GM18511 (cell line): ENCODE results near the gene SZT2.
"Not testable (repeated sequence)": the region's sequence is repeated elsewhere in the genome, so short reads cannot be mapped to it uniquely, and the experiment has no call there.

Experiments
- ATAC-seq: cut with Tn5 transposase; IDR thresholded peaks from one replicate; pipeline ENCODE4 v1.9.1; 2021; ENCODE audit warnings: mild to moderate bottlenecking, moderate library complexity; ENCODE audit not compliant: unreplicated experiment

SZT2 gene

DNA sequence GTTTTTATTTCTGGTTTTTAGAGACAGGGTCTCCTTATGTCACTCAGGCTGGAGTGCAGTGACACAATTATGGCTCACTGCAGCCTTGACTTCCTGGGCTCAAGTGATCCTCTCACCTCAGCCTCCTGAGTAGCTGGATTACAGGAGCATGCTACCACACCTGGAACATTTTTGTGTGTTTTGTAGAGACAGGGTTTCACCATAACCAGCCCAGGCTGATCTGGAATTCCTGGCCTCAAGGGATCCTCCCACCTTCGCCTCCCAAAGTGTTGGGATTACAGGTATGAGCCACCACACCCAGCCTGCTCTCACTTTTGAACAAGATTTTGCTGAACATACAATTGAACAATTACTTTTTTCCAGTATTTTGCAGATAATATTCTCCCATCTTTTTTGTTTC, 88.0 kb downstream of the SZT2 start:
- ATAC-seq, result no peak

DNA sequence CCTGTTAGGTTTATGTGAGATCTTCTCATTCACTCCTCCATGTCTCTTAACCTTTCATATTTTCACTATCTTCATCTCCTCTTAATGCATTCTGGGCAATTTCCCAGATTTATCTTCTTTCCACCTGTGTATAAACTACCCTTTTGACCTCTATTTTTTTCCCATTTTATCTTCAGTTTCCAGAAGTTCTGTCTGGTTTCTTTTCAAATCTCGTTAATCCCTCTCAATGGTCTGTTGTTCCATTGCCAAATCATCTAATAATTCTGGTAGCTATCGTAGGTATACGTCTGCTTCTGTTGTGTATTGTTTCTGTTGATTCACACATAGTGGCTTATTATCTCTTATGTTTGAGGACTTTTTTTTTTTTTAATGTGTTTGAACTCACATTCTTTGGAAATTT, 89.7 kb downstream of the SZT2 start:
- ATAC-seq, result no peak

DNA sequence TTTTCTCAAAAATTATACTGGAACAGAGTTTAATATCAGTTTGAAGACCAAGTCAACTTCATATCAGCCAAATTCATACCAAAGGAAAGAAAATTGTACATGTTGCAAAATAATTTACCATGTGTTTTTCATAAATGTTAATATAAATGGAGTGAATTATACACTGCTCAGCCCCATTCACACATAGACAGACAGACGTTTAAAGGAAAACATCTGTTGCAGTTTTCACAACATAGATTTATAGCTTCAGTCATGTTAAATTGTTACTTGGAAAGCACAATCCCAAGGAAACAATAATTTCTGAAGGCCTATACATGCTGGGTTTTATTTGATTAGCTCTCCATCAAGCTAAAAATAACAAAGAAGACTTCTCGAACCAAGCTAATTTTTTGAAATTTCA, 91.8 kb downstream of the SZT2 start:
- ATAC-seq, result no peak

DNA sequence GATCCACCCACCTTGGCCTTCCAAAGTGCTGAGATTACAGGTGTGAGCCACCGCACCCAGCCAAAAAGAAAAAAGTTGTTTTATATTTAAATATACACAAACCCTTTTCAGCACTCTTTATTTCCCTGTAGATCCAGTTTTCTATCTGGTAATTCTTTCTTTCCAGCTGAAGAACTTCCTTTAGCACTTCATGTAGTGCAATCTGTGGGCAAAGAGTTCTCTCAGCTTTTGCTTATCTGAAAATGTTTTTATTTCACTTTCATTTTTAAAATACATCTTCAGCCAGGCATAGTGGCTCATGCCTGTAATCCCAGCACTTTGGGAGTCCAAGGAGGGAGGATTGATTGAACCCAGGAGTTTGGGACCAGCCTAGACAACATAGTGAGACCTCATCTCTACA, 92.5 kb downstream of the SZT2 start:
- ATAC-seq, result no peak

DNA sequence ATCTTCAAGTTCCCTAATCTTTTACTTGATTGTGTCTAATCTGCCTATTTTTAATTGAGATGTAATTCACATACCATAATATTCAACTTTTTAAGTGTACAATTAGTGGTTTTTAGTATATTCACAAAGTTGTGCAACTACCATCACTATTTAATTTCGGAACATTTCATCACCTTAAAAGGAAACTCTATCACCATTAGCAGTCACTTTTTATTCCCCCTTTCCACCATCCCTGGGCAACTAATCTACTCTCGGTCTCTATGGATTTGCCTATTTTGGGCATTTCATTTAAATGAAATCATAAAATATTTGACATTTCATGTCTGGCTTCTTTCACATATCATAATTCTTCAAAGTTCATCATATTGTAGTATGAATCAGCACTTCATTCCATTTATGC, 94.7 kb downstream of the SZT2 start:
- no peak for ATAC-seq

DNA sequence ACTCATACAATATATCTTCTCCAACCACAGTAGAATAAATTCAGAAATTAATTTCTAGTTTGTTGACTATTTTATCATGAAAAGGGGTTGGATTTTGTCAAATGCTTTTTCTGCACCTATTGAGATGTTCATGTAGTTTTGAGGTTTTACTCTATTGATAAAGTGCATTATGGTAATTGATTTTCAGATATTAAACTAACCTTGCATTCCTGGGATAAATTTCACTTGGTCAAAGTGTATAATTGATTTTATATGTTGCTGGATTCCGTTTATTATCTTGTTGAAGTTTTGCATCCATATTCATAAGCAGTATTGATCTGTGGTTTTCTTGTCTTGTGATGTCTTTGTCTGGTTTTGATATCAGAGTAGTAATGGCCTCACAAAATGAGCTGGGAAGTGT, 98.5 kb downstream of the SZT2 start:
- no peak for ATAC-seq

DNA sequence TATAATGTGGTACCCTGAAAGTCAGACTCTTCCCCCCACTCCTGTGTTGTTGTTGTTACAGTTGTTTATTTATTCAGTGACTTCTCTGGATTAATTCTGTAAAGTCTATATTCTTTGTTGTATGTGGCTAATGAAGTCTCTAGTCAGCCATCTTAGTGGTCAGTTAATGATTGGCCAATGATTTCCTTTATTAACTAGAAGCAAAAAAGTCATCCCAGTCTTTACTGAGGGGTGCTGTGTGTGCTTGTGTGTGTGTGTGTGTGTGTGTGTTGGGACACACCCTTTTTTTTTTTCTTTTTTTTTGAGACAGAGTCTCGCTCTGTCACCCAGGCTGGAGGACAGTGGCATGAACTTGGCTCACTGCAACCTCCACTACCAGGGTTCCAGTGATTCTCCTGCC, 101.4 kb downstream of the SZT2 start:
- no peak for ATAC-seq

DNA sequence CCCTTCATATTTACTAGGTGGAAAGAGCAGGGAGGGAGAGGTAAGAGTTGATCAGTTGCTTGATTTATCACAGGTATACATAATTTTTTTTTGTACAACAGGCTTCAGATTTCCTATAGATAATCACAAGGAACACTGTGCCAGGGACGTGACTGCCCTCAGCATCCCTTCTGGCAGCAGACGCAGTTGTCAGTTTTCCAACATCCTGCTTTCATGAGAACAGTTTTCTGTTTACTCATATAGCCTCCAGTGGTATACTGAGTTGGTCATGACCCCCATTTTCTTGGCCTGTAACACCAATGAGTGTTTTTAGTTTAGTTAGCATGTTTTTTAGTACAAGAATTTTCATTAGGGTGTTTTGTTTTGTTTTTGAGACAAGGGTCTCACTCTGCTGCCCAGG, 103.1 kb downstream of the SZT2 start:
- no peak for ATAC-seq

DNA sequence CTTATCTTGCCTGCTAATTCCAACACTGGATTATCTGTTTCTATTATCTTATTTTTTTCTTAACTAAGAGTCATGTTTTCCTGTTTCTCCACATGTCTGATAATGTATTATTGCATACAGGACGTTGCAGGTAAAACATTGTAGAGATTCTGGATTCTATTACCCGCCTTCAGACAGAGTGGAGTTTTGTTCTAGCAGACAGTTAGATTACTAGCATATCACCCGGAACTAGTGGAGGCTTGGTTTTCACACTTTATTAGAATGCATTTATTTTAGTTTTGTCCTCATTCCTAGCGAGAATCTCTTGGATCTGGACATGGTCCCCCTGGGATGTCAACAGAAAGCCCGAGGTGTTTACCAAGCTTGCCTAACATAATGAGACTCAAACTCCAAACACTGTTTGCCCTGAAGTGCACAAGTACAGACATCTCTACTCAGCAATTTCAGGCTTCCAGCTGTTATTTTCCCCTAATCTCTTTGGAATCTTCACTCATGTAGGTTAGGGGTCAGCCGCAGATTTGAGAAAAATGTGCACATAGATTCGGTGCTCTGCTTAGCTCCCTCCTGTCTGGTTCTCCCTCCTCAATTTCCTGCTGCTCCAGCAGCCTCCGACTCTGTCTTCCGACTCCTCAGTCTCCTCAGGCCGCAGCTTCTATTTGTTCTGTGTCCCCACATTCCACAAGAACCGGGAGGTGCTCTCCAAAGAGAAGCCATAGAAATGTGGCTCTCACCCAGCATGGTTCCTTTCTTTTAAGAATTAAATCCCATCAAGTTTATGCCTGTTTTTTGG, 104.2 kb downstream of the SZT2 start:
- no peak for ATAC-seq

DNA sequence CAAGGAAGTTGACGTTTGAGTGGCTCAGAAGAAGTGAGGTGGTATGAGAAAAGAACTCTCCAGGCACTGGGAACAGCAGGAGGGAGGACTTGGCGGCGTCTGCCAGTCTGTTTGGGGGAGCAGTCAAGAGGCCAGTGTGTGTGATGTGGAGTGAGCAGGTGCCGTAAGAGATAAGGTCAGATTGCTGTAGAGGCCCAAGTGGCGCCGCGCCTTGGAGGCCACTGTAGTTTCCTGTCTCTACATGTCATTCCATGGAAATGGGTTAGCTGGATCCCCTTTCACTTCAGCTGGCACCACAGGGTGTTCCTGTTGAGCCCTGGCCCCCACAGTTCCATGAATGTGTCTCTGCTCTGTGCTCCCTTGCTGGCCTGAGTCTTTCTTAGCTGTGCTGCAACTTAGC, 105.5 kb downstream of the SZT2 start:
- ATAC-seq, result no peak

DNA sequence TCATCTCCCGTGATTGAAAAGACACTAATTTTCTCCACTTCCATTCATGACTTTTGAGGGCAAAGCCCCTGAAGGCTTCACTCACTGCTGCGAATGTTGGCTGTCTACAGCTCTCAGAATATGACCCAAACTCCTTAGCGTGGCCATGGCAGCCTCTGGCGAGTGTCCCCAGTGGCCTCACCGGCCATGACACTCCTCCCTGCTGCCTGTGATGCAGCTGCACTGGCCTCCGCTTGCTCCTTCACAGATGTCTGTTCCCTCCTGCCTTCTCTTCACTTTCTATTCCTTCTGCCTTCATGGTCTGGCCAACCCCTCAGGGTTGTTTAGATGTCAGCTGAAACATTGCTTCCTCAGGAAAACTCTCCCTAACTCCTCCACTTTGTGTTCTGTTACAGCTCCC, 110.2 kb downstream of the SZT2 start:
- ATAC-seq, result no peak

DNA sequence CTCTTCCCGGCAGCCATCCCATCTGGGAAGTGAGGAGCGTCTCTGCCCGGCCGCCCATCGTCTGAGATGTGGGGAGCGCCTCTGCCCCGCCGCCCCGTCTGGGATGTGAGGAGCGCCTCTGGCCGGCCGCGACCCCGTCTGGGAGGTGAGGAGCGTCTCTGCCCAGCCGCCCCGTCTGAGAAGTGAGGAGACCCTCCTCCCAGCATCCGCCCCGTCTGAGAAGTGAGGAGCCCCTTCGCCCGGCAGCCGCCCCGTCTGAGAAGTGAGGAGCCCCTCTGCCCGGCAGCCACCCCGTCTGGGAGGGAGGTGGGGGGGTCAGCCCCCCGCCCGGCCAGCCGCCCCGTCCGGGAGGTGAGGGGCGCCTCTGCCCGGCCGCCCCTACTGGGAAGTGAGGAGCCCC, 112.1 kb downstream of the SZT2 start:
- not testable (repeated sequence) for ATAC-seq

DNA sequence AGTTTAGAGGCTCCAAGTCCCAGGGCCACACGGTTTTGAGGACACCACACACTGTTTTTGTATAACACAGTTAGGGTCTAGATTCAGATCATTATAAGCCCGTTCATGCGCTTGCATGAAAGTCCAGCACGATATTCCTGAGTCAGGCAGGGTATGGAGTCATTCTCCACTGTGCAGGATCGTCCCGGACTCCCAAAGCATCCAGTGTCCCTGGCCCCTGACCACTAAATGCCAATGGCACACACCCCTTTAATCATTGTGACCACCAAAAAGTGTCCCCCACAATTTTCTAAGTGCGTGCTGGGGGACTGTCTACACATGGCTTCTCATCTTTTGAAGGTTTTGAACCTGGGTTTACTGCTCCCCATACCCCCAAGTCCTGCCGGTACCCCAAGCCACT, 113.8 kb downstream of the SZT2 start:
- ATAC-seq, result no peak
